Ovary (tissue), 3 donors: Measurements from ENCODE around the gene AGMO.

Source experiments
- CTCF ChIP-seq, 3 donors: fragments of 450-650 bp in 2 of 3; fragments of 200-600 bp in 1 of 3; IDR thresholded peaks; one replicate each; pipeline versions ENCODE4 v1.5.1 to v1.8.0; 2016 to 2022; ENCODE audit warnings: antibody characterized with exemption in 3 of 3, mild to moderate bottlenecking in 1 of 3
- POLR2A ChIP-seq: fragments of 450-650 bp; IDR thresholded peaks from one replicate; pipeline ENCODE4 v1.6.1; 2017; ENCODE audit warnings: antibody characterized with exemption, mild to moderate bottlenecking, moderate library complexity
- donor health status: DM: no; HTN: no; CAD: no.

DNA sequence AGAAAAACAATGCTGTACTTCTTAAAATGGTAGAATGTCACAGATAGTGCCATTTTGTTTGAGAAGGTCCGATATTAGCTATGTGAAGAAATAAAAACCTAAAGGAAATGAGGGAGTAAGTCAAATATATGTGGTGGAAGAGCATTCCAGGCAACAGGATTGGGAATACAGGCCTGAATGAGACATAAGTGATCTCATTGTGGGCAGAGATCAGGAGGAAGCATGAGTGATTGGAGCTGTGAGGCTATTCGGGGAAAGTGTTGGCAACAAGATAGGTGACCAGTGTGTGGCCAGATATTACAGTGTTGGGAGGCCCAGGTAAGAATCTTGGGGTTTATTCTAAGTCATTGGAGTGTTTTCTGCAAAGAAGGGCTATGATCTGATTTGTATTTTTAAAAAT is 41.3 kb upstream of the AGMO start:
- TF ChIP-seq CTCF (IDR thresholded peaks at IDR 0.05) (no peak), POLR2A (no peak)
